22Rv1 (cell line): ENCODE results near the gene ITCH.

Experiments
- ZFX ChIP-seq: fragments of 450-650 bp; IDR thresholded peaks from 2 replicates; pipeline ENCODE4 v1.6.1; 2017; ENCODE audit warnings: antibody characterized with exemption, borderline replicate concordance
- TF ChIP-seq, protein P1 (sequence below): fragments of 450-650 bp; IDR thresholded peaks from 2 replicates; pipeline ENCODE4 v1.5.1; 2017; ENCODE audit warnings: mild to moderate bottlenecking

DNA sequence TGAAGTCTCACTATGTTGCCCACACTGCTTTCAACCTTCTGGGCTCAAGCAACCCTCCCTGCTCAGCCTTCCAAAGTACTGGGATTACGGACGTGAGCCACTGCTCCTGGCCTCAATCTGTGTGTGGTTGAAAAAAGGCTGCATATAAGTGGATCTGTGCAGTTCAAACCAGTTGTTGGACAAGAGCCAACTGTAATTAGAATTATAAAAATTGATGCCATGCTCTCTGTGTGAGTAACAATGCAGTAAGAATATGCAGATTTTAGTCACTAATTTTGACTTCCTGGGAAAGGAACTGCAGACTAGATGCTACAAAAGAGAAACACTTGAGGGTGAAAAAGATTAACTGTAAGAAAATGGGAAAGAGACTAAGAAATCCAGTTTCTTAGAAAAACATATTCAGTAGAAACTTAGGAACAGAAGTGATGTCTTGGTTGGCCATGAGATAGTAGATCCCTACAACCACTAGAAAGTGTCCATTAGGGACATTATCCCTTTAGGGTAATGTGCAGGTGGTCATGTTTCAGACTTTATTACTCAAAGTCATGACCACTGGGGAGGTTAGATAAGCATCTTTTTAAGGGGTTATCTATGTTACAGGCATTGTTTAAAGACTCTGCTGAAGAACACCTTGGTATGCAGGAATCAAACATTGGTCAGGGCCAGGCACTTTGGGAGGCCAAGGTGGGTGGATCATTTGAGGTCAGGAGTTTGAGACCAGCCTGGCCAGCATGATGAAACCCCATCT, 26.3 kb downstream of the ITCH start:
- TF ChIP-seq, protein P1, sequence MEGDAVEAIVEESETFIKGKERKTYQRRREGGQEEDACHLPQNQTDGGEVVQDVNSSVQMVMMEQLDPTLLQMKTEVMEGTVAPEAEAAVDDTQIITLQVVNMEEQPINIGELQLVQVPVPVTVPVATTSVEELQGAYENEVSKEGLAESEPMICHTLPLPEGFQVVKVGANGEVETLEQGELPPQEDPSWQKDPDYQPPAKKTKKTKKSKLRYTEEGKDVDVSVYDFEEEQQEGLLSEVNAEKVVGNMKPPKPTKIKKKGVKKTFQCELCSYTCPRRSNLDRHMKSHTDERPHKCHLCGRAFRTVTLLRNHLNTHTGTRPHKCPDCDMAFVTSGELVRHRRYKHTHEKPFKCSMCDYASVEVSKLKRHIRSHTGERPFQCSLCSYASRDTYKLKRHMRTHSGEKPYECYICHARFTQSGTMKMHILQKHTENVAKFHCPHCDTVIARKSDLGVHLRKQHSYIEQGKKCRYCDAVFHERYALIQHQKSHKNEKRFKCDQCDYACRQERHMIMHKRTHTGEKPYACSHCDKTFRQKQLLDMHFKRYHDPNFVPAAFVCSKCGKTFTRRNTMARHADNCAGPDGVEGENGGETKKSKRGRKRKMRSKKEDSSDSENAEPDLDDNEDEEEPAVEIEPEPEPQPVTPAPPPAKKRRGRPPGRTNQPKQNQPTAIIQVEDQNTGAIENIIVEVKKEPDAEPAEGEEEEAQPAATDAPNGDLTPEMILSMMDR: no peak
- no peak for TF ChIP-seq ZFX
